Measurements from ENCODE around the gene CARD6. TPM values are rescaled to one million over a fixed set of nuclear protein-coding genes. Genes with fewer than 3 reads are reported as not detected.

The CARD6 gene
- total and polyA plus RNA-seq, 2 of the 8 experiments (the other 6 are each of a cell fraction or from before 2014, with no cell fraction given) = 0.41 to 0.50 TPM

- H3K4me2 ChIP-seq (ENCODE audit: insufficient read depth in 1 of 2, low read depth in 2 of 2, low read length in 2 of 2) = peak overlapping the region in 1 of 2 experiments; percentile 10; a peak in 1 of 4 replicates
- CTCF ChIA-PET (ENCODE audit: partially characterized antibody) = interaction anchor here (0.9 to 1.0 kb wide), 4 partner anchors 8 to 34 kb away, joined by 3 read pairs; no protein-coding TSS in a partner anchor
These were observed 30.0 kb downstream of the CARD6 start for GRCh38 chr5:40871177-40871576.

More at GRCh38 chr5:40871177-40871576, 30.0 kb downstream of the CARD6 start:
- Histone ChIP-seq H3K79me2 (ENCODE audit: control insufficient read depth in 1 of 2, insufficient read depth in 2 of 2, low read length in 2 of 2) (no peaks in the 10 kb centered on the region), H4K5ac (ENCODE audit: insufficient read length, low read depth, low read length) (no peak overlapping the region), H2BK15ac (ENCODE audit: low read length) (no peak overlapping the region), H3K9ac (replicated peaks in 1 of 4; ENCODE audit: extremely low read depth in 1 of 4, low read depth in 3 of 4, low read length in 3 of 4) (no peak overlapping the region), H3K27me3 (replicated peaks in 1 of 4; ENCODE audit: control insufficient read depth in 3 of 4, extremely low read depth in 1 of 4, insufficient read depth in 3 of 4, low read length in 3 of 4) (no peaks in the 10 kb centered on the region), H3K18ac (ENCODE audit: extremely low read depth, low read length) (no peak overlapping the region; the same call in 1 of the 2 replicates), H3K4me1 (replicated peaks in 1 of 4; ENCODE audit: control insufficient read depth in 3 of 4, insufficient read depth in 4 of 4, low read length in 3 of 4) (peaks cover 0 to 4% (median 1%) of the 10 kb centered on the region in 4 experiments; a peak in 5 of 7 replicates), H3K23ac (ENCODE audit: insufficient read length) (no peak overlapping the region), H3K23me2 (ENCODE audit: low read depth, low read length) (no peaks in the 10 kb centered on the region), H2BK12ac (ENCODE audit: low read depth, low read length) (no peak overlapping the region), H4K20me1 (replicated peaks in 1 of 2; ENCODE audit: control insufficient read depth in 1 of 2, insufficient read depth in 2 of 2, low read length in 2 of 2) (no peaks in the 10 kb centered on the region), H3K56ac (replicated peaks; ENCODE audit: insufficient read length, low read depth, low read length) (no peak overlapping the region), H3K36me3 (ENCODE audit: control insufficient read depth in 2 of 4, insufficient read depth in 4 of 4, low read length in 3 of 4) (no peaks in the 10 kb centered on the region), H2BK20ac (ENCODE audit: low read length) (no peak overlapping the region), H4K91ac (replicated peaks; ENCODE audit: insufficient read length, low read length) (no peak overlapping the region), H3K14ac (ENCODE audit: insufficient read length) (no peak overlapping the region), H3K27ac (ENCODE audit: low read depth, low read length) (no peak overlapping the region), H3K9me3 (ENCODE audit: insufficient read depth in 2 of 2, low read depth in 1 of 2, low read length in 1 of 2) (no peaks in the 10 kb centered on the region), H2BK120ac (replicated peaks; ENCODE audit: low read depth, low read length) (no peak overlapping the region), H3K79me1 (ENCODE audit: low read depth, low read length) (no peaks in the 10 kb centered on the region), H3K4me3 (ENCODE audit: extremely low read depth in 1 of 4, insufficient read depth in 2 of 4, low read depth in 3 of 4, low read length in 4 of 4) (no peak overlapping the region), H4K8ac (ENCODE audit: extremely low read depth, insufficient read depth, low read length) (no peak overlapping the region), H3K4ac (replicated peaks; ENCODE audit: insufficient read length, low read depth, low read length) (no peak overlapping the region), H2AFZ (ENCODE audit: low read length) (no peak overlapping the region), H2BK5ac (ENCODE audit: low read depth, low read length) (no peak overlapping the region), H2AK5ac (ENCODE audit: low read depth, low read length) (no peak overlapping the region)
- no peak for FAIRE-seq
- 0 out of 2 replicates have a peak, but pooled peaks have one; percentile 7 for TF ChIP-seq JUND (IDR thresholded peaks at IDR 0.05; ENCODE audit: low read length)
- TF ChIP-seq MAFK (IDR thresholded peaks at IDR 0.05; ENCODE audit: low read depth, low read length) = no peak
- 0 out of 2 replicates have a peak, but pooled peaks have one; percentile 54 for TF ChIP-seq BACH1 (IDR thresholded peaks at IDR 0.05; ENCODE audit: low read length)
- POLR2A ChIA-PET (ENCODE audit: partially characterized antibody) = interaction anchor here (1.1 to 1.5 kb wide), 4 partner anchors 36 to 73 kb away, joined by 3 to 6 read pairs (median 4); partner anchors contain the start of genes PRKAA1 and RPL37
- WGBS, 2 experiments (ENCODE audit: extremely low coverage in 1 of 2, insufficient coverage in 1 of 2, insufficient read length in 1 of 2, insufficient replicate concordance in 2 of 2, low coverage in 1 of 2, low lambda C conversion rate in 2 of 2, missing lambda C conversion rate in 1 of 2) = 39% methylated on average over 4 of the region's 4 CpGs; no CpG with 5 or more reads in 1 of the 2 experiments
- peak in 1 of 2 experiments; percentile 37 for DNase-seq (ENCODE audit: low read depth in 1 of 2, low spot score in 2 of 2)

Measured in H1 (cell line).